GM12878 (cell line): ENCODE data around the gene RAD51B. TPM values are rescaled to one million over a fixed set of nuclear protein-coding genes. Genes with fewer than 3 reads are reported as not detected.

ENCODE experiments used
- ATAC-seq: fragments of 200-7000 bp; cut with Tn5 transposase; 3 replicates; pipeline ENCODE4 v1.9.1; 2020; ENCODE audit warnings: mild to moderate bottlenecking, moderate library complexity
- BruUV-seq: library from RNA; stranded (reverse); fragments of 400-500 nt; replicated peaks from 2 replicates; lab custom pipeline; 2021; lab: Mats Ljungman, UMichigan
- CTCF ChIA-PET: fragments of 300-600 bp; sonication (Branson Sonifier 250); formaldehyde crosslinking; extraction: SDS; loops from one replicate; lab custom pipeline; 2021; ENCODE audit warnings: inconsistent platforms; lab: Yijun Ruan, JAX
- POLR2A ChIA-PET: fragments of 350-600 bp; formaldehyde crosslinking; extraction: SDS; loops from one replicate; lab custom pipeline; 2021; ENCODE audit warnings: inconsistent platforms; lab: Charles Lee
- RAD21 ChIA-PET: fragments of 300-600 bp; sonication (Branson Sonifier 250); formaldehyde crosslinking; loops from one replicate; lab custom pipeline; 2023; ENCODE audit warnings: antibody characterized with exemption; ENCODE audit not compliant: unreplicated experiment; lab: Charles Lee
- SMC1A ChIA-PET: fragments of 300-600 bp; sonication (Branson Sonifier 250); formaldehyde crosslinking; loops from one replicate; lab custom pipeline; 2023; ENCODE audit not compliant: unreplicated experiment, uncharacterized antibody; lab: Charles Lee
- DNase-seq: peaks from one replicate; pipeline ENCODE4 v3.0.0-alpha.2; 2011; ENCODE audit warnings: low read depth, low spot score
- FAIRE-seq: peaks from 3 replicates; lab custom pipeline; 2011; peaks lifted over from hg19 to GRCh38; lab: Jason Lieb, UNC
- H2AFZ ChIP-seq: 2 replicates; pipeline ENCODE4 v1.6.0; 2011; ENCODE audit warnings: low read depth, low read length, control low read depth; ENCODE audit not compliant: control insufficient read depth
- H3K27ac ChIP-seq: 2 replicates; pipeline ENCODE4 v1.5.1; 2011; ENCODE audit warnings: control low read depth; ENCODE audit not compliant: control insufficient read depth, insufficient read depth
- H3K27me3 ChIP-seq, 2 experiments: replicated peaks in 1 of 2; 2 replicates each; pipeline versions ENCODE4 v1.6.0 to v1.6.1; 2011; ENCODE audit warnings: low read length in 1 of 2; ENCODE audit not compliant: control insufficient read depth in 2 of 2, insufficient read depth in 2 of 2
- H3K36me3 ChIP-seq, 2 experiments: 2 replicates each; pipeline ENCODE4 v1.5.1; 2011; ENCODE audit warnings: low read length in 1 of 2; ENCODE audit not compliant: control insufficient read depth in 2 of 2, insufficient read depth in 2 of 2
- H3K4me1 ChIP-seq: 2 replicates; pipeline ENCODE4 v1.6.1; 2011; ENCODE audit warnings: mild to moderate bottlenecking, low read length, moderate library complexity, mixed read lengths; ENCODE audit not compliant: control insufficient read depth, insufficient read depth
- H3K4me2 ChIP-seq: 2 replicates; pipeline ENCODE4 v1.6.0; 2011; ENCODE audit warnings: control low read depth; ENCODE audit not compliant: control insufficient read depth, insufficient read depth
- H3K4me3 ChIP-seq: fragments of 200-600 bp; sonication (generic); 2 replicates; pipeline ENCODE4 v1.5.1; 2016
- H3K79me2 ChIP-seq: 2 replicates; pipeline ENCODE4 v1.6.0; 2011; ENCODE audit warnings: low read length; ENCODE audit not compliant: control insufficient read depth, insufficient read depth
- H3K9ac ChIP-seq: 2 replicates; pipeline ENCODE4 v1.8.0; 2011; ENCODE audit warnings: low read length, control low read depth, mixed read lengths; ENCODE audit not compliant: control insufficient read depth, insufficient read depth
- H3K9me3 ChIP-seq: replicated peaks from 3 replicates; pipeline ENCODE4 v1.5.1; 2011; ENCODE audit warnings: mild to moderate bottlenecking, low read length; ENCODE audit not compliant: control insufficient read depth, insufficient read depth
- H4K20me1 ChIP-seq: 2 replicates; pipeline ENCODE4 v1.6.0; 2011; ENCODE audit not compliant: control insufficient read depth, insufficient read depth
- CREM ChIP-seq: IDR thresholded peaks from 2 replicates; pipeline ENCODE4 v1.6.1; 2014; ENCODE audit warnings: antibody characterized with exemption, low read depth
- EED ChIP-seq: sonication (generic); IDR thresholded peaks from 2 replicates; pipeline ENCODE4 v1.6.1; 2016; ENCODE audit warnings: antibody characterized with exemption, low read depth
- MEF2B ChIP-seq: fragments of 450-650 bp; IDR thresholded peaks from 2 replicates; pipeline ENCODE4 v1.6.1; 2018; ENCODE audit warnings: mild to moderate bottlenecking, moderate library complexity; ENCODE audit not compliant: partially characterized antibody, poor library complexity, severe bottlenecking
- NFYB ChIP-seq: IDR thresholded peaks from 2 replicates; pipeline ENCODE4 v1.6.1; 2011; ENCODE audit warnings: low read depth, mild to moderate bottlenecking, low read length, improper control_type of control experiment, moderate library complexity; ENCODE audit not compliant: insufficient read depth
- POU2F2 ChIP-seq: IDR thresholded peaks from 3 replicates; pipeline ENCODE4 v1.6.1; 2011; ENCODE audit warnings: low read depth, mild to moderate bottlenecking, low read length, borderline replicate concordance
- TAF1 ChIP-seq: IDR thresholded peaks from 2 replicates; pipeline ENCODE4 v1.6.1; 2011; ENCODE audit warnings: mild to moderate bottlenecking, low read depth, low read length, borderline replicate concordance
- TCF7 ChIP-seq: IDR thresholded peaks from 2 replicates; pipeline ENCODE4 v1.6.1; 2014; ENCODE audit warnings: antibody characterized with exemption, borderline replicate concordance
- YBX1 ChIP-seq: fragments of 450-650 bp; IDR thresholded peaks from 2 replicates; pipeline ENCODE4 v1.6.1; 2016; ENCODE audit warnings: antibody characterized with exemption
- WGBS: methylation state at CpG from one replicate; pipeline ENCODE4 v1.1.6; 2016; ENCODE audit warnings: low lambda C conversion rate; ENCODE audit not compliant: insufficient replicate concordance, insufficient coverage; ENCODE audit errors: missing lambda C conversion rate; 5-methylcytosine and 5-hydroxymethylcytosine counted together
- in situ Hi-C: fragments of 300-500 bp; cut with MboI; formaldehyde crosslinking; loops from 9 replicates; pipeline ENCODE4 v1.14.3; 2018; ENCODE audit warnings: mixed read lengths
- intact Hi-C: fragments of 100-400 bp; cut with micrococcal nuclease; formaldehyde crosslinking; loops from one replicate; pipeline ENCODE4 v1.14.2; 2022; ENCODE audit not compliant: unreplicated experiment
- polyA plus RNA-seq, 11 experiments: library from polyadenylated mRNA; depleted of rRNA in 4 of 11; unstranded in 6 of 11; stranded (reverse) in 5 of 11; fragments of >200 nt; fragmentation: Nextera tagmentation in 4 of 11; fragmentation: Illumina TruSeq in 1 of 11; extraction: Ambion mirVana in 4 of 11; extraction: Trizol in 1 of 11; gene quantifications; 1 replicate in 1 of 11; 2 replicates in 10 of 11; pipeline versions ENCODE4 v1.2.1 to v1.2.3, GENCODE V29; 2011 to 2016; ENCODE audit warnings: inconsistent platforms in 2 of 11, missing spikeins in 2 of 11, low read depth in 1 of 11
- total RNA-seq, 4 experiments: library from RNA; depleted of rRNA in 3 of 4; stranded (reverse); fragments of >200 nt in 3 of 4; fragmentation: Illumina TruSeq in 1 of 4; extraction: Trizol in 1 of 4; gene quantifications; 2 replicates each; pipeline versions ENCODE4 v1.2.1 to v1.2.3, GENCODE V29; 2013 to 2021
- TF ChIP-seq, protein P1 (sequence below): IDR thresholded peaks from 2 replicates; pipeline ENCODE4 v1.6.1; 2011; ENCODE audit warnings: borderline replicate concordance, low read depth, mild to moderate bottlenecking, moderate library complexity, mixed read lengths, low read length; ENCODE audit not compliant: insufficient read depth; ENCODE audit errors: extremely low read length

The RAD51B gene
- total and polyA plus RNA-seq, 10 of the 15 experiments (the other 5 are each of a cell fraction or from before 2014, with no cell fraction given): 9.8 to 26.8 (median 21.3) TPM

DNA sequence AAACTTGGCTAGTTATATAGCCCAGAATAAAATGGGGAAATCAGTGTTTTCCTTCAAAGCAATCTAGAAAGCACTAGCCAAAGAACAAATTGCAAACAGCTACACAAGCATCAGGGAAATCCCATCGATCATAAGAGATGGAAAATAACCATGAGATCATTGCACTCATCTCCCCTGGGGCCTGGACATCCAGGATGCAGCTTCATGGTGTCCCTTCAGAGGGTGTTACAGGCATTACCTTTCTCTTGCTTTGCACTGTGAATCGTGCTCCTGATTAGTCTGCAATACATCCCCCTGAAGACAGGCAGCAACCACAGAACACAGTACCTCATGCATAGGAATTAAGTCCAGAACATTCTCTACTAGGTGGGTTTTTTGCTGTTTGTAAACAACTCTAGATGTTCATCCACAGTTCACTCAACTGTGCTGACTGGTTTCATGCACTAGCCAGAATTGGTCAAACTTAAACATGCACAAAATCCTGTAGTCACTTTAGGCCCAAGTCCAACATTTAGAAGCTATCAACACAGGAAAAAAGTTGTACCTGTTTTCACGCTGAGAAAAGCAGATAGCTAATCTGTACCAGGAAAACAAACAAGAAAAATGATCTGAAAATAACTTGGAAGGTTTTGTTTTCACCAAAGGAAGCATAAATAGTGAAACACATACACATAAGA lies 853.2 kb downstream of the RAD51B start:
- Histone ChIP-seq H3K9me3 (no peaks in the 10 kb centered on the region), H3K9ac (no peak overlapping the region), H4K20me1 (no peaks in the 10 kb centered on the region), H3K4me3 (no peak overlapping the region), H3K4me1 (peaks cover 6% of the 10 kb centered on the region), H3K79me2 (no peaks in the 10 kb centered on the region), H2AFZ (no peak overlapping the region), H3K27me3 (no peaks in the 10 kb centered on the region), H3K36me3 (no peaks in the 10 kb centered on the region), H3K4me2 (no peak overlapping the region), H3K27ac (no peak overlapping the region)
- DNase-seq (no peak), ATAC-seq (no peak; the same call in 2 of the 3 replicates), FAIRE-seq (no peak)
- in situ Hi-C loops (no loop called here), intact Hi-C loops (no loop called here)
- no TSS peak for BruUV-seq
- ChIA-PET POLR2A (interaction anchor here (0.7 to 1.1 kb wide), 2 partner anchors 9 to 10 kb away, joined by 5 to 7 read pairs; no protein-coding TSS in a partner anchor), SMC1A (interaction anchor here (0.6 to 1.4 kb wide), 4 partner anchors 8 to 29 kb away, joined by 3 to 6 read pairs (median 3); no protein-coding TSS in a partner anchor), RAD21 (interaction anchor here (1.1 kb wide), 1 partner anchor 13 kb away, joined by 4 read pairs; no protein-coding TSS in a partner anchor), CTCF (interaction anchor here (0.6 to 1.4 kb wide), 2 partner anchors 9 to 267 kb away, joined by 3 read pairs; no protein-coding TSS in a partner anchor)
- WGBS: 28% methylated on average over 3 of the region's 3 CpGs
- no peak for TF ChIP-seq NFYB
- TF ChIP-seq TCF7: no peak
- no peak for TF ChIP-seq TAF1
- 0 out of 2 replicates have a peak, but pooled peaks have one; percentile 7 for TF ChIP-seq CREM
- TF ChIP-seq POU2F2: no peak
- TF ChIP-seq YBX1: no peak
- TF ChIP-seq EED: peak; percentile 54
- TF ChIP-seq MEF2B: no peak
- TF ChIP-seq, protein P1, sequence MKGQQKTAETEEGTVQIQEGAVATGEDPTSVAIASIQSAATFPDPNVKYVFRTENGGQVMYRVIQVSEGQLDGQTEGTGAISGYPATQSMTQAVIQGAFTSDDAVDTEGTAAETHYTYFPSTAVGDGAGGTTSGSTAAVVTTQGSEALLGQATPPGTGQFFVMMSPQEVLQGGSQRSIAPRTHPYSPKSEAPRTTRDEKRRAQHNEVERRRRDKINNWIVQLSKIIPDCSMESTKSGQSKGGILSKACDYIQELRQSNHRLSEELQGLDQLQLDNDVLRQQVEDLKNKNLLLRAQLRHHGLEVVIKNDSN: no peak
